Measurements from ENCODE around the gene ENTREP3.
A peak's percentile ranks its signal among the peaks of the same experiment; 100 is the strongest.
"Not testable (repeated sequence)": the region's sequence is repeated elsewhere in the genome, so short reads cannot be mapped to it uniquely, and the experiment has no call there.

Gene ENTREP3

GRCh38 chr1:155250246-155250632 is 5.0 kb downstream of the ENTREP3 start:
- DNase-seq, result no peak

GRCh38 chr1:155247667-155248553 is 7.4 kb downstream of the ENTREP3 start:
- DNase-seq, result no peak

GRCh38 chr1:155246796-155247195 is 8.5 kb downstream of the ENTREP3 start:
- DNase-seq, result not testable (repeated sequence)

- no peak for DNase-seq
These were observed 10.1 kb downstream of the ENTREP3 start for GRCh38 chr1:155245163-155245524.

GRCh38 chr1:155244368-155245162 is 10.7 kb downstream of the ENTREP3 start:
- peak; percentile 92 for DNase-seq

- no peak for DNase-seq
These were observed 12.4 kb downstream of the ENTREP3 start for GRCh38 chr1:155242805-155243358.

GRCh38 chr1:155241841-155242264 is 13.4 kb downstream of the ENTREP3 start:
- DNase-seq, result no peak

- peak; percentile 41 for DNase-seq
These were observed 14.1 kb downstream of the ENTREP3 start for GRCh38 chr1:155241069-155241679.

- no peak for DNase-seq
These were observed 18.8 kb downstream of the ENTREP3 start for GRCh38 chr1:155236451-155236850.

GRCh38 chr1:155235375-155235774 is 19.9 kb downstream of the ENTREP3 start:
- DNase-seq, result not testable (repeated sequence)

- DNase-seq, result not testable (repeated sequence)
These were observed 21.8 kb downstream of the ENTREP3 start for GRCh38 chr1:155233502-155233901.

GRCh38 chr1:155232001-155232978 is 23.0 kb downstream of the ENTREP3 start:
- DNase-seq, result not testable (repeated sequence)

- not testable (repeated sequence) for DNase-seq
These were observed 24.0 kb downstream of the ENTREP3 start for GRCh38 chr1:155231302-155231701.

- DNase-seq, result no peak
These were observed 27.2 kb downstream of the ENTREP3 start for GRCh38 chr1:155228096-155228427.

GRCh38 chr1:155227261-155228095 is 27.8 kb downstream of the ENTREP3 start:
- DNase-seq, result peak; percentile 98

GRCh38 chr1:155226910-155227260 is 28.4 kb downstream of the ENTREP3 start:
- no peak for DNase-seq

- peak; percentile 76 for DNase-seq
These were observed 28.9 kb downstream of the ENTREP3 start for GRCh38 chr1:155226188-155226909.

GRCh38 chr1:155225404-155225759 is 29.9 kb downstream of the ENTREP3 start:
- DNase-seq, result not testable (repeated sequence)

GRCh38 chr1:155223047-155223446 is 32.2 kb downstream of the ENTREP3 start:
- no peak for DNase-seq

GRCh38 chr1:155220211-155220965 is 34.9 kb downstream of the ENTREP3 start:
- DNase-seq, result not testable (repeated sequence)

Measured in activated effector memory CD4-positive, alpha-beta T cell treated with Interleukin-2 at 50 U/mL for 16 hours (primary cell).